GM18858 (cell line): ENCODE measurements around the gene TRPC4.
"Not testable (repeated sequence)": the region's sequence is repeated elsewhere in the genome, so short reads cannot be mapped to it uniquely, and the experiment has no call there.

Experiments used
- ATAC-seq: cut with Tn5 transposase; IDR thresholded peaks from one replicate; pipeline ENCODE4 v1.9.1; 2021; ENCODE audit not compliant: unreplicated experiment

TRPC4 gene

DNA sequence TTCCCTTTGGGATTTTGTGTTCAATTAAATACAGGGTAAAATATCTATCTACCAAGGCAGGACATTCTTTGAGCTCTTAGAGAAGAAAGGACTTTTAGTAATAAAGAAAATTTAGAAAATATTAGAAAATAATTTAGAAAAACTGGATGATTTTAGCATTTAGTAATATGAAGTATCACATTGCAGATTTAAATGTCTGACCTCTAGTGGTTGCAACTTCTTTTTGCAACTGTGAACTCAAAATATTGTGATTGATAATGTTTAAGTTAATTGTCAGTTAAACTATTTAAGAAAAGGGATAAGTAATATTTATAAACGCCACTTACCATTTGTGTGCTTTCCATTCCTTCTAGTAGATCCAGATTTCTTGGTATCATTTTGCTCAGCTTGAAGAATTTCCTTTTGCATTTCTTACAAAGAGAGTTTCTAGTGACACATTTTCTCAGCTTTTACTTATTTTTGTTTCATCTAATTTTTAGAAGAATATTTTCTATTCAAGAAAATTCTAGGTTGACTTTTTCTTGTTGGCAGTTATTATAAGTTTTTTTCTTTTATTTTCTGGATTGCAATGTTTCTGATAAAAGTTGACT, 260.7 kb downstream of the TRPC4 start:
- ATAC-seq, result no peak

DNA sequence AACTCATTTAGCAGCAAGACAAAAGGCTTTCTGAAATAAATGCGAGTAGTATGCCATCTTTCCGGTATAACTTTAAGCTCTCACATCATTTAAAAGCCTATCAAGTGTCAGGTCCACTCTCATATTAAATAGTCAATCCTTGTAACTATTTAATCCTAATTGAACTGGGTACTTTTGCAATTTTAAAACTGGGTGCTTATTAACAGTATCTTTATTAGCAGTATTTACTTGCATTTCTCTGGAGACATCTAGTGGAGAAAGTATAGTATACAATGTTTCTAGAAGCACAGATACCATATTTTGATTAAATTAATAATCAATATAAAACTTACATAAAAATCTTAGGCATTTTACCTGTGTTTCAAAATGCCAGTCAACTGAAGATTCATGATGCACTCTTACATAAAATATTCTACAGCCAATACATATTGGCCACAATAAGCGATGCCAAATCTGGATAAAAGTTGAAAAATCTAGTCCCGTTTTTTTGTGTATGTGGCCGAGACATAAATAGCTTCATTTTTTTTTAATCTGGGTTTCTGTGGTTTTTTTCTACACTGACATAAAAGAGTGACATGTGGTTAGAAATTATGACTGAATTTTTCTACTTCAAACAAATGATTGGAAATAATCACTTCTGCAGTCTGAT, 266.7 kb downstream of the TRPC4 start:
- no peak for ATAC-seq

DNA sequence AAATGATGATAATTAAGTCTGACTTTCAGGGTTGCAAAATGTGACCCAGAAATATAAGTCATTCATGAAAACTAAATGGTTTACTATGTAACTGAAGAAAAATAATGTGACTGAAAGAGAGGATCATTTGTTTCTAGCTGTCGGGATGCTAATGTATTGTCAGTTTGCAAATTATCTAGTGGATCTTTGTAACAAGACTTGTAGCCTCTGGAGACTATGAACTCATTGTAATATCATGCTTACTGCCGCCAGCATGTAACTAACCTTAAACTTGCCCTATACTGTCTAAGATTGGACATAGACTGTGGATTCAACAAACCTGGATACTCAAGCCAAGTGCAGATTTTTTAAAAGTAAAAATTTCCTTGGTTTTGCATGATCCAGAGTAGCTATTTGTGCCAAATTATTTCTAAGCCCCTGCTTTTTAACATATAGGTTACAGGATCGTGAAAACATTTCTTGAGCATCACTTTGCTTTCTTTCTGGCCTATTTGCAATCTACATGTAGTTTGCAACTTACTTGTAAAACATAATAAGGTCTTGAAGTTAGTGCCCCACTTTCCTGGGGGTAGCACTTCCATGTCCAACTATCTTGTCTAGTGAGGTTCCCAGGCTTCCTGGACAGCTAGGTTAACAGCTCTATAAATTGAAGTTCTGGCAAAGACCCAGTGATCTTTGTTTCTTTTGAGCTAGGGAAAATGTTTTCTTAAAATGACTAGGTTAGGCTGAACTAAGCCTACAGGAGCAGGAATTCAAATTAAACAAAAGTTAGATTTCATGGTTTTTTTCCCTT, 267.7 kb downstream of the TRPC4 start:
- ATAC-seq, result no peak

DNA sequence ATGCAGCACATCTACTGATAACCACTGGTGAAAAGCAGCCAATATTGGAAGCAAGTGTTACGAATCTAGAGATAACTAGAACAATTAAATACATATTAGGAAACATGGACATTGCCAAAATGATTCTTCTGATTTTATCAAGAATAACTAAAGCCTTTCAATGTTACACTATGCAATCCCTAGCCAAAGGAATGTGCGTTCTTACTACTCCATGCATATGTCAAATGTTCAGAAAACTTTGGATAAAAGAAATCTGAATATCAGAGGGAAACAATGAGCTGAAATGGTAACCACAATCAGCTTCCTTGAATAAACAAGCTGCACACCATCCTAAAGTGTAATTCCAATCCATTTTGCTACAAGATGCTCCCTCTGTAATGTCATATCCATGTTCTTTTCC, 270.1 kb downstream of the TRPC4 start:
- no peak for ATAC-seq

DNA sequence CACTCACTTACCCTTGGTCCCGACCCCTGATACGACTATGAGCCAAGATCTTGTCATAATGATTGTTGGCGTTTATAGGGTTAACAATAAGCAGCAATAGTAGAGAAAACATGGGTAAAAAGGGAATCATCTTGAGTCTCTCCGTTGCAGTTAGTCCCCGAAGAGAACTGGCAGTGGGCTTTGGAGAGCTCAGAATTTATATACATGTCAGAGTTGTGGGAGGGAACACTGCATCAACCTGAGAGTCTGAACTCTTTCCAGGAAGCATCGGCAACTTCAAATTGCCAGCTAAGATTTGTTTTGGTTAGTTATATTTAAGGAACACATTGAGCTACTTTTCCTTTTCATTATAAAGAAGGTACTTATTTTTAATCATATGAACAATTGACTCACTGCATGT, 271.0 kb downstream of the TRPC4 start, which contains the start of gene POSTN:
Gene POSTN (minus strand): TSS at position 172 of the 400 bp plus-strand sequence. CDS start 42 bp downstream, at position 130.
- ATAC-seq, result no peak

DNA sequence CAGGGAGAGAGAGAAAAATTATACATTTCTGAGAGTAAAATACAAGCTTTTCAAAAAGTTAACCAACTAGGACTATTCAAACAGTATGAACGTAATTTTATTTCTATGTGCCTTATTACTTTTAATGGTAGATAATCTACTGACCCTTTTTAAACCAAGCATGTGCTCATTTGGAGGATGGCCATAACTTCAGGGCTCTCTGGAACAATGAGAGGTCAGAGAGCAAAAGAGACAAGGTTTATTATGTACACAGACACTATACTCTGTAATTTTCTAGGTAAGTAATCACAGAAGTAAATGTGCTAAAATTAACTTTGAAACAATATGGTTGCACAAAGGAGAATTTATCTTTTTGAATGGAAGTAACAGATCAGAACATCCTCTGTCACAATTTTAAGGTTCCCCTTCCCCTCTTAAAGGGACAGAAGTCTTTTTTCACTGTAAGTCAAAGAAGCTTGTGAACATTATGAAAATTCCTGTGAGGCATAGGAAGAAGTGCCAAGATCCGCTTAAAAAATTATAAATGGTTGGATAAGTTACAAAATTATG, 272.0 kb downstream of the TRPC4 start:
- no peak for ATAC-seq

DNA sequence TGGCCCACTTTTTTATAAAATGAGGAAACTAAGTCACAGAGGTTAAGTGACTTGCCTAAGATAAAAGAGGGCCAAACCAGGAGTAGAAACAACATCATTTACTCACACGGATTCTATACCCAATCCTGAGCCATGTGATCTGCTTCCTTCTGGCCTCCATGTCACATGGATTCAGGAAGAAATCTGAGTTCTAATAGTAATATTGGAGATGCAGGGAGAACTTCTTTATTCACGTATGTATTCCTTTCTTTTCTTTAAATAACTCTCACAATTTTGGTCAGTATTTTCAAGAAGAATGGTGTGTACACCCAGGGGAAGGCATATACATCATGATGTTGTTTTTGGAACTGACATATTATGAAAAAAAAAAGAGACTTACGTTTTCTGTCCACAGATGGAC, 272.8 kb downstream of the TRPC4 start:
- no peak for ATAC-seq

DNA sequence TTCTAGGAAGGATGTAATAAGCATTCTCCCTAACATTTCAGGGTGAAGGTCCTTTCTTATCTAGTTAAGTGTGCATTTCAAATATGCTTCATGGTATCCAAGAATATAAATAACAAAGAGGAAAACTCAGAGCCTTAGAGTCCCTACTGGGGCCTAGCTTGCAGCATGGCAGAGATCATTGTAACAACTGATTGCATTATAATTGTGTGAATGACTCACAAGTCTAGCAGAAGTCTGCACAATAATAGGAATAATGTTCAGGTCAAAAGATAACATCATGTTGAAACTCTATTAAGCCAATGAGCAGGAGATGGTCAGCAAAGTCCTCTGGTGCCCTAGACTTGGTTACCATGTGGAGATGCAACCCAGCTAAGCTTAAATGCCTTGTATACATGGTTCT, 274.4 kb downstream of the TRPC4 start:
- ATAC-seq, result no peak

DNA sequence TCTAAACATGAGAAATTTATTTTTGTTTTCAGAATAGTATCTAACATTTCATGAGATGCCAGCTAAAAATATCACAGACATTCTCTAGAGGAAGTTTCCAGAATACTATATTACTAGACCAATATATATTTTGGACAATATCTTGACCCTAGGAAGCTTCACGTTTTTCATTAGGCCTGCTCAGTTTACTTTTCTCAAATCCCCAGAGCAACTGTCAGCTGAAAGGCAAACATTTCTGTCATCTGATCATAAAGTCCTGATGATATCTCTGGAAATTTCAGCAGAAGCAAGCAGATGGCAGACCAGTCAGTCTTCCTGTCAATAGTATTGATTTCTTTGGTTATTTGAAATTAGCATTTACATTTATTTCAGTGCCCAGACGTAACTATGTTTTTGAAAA, 275.0 kb downstream of the TRPC4 start:
- ATAC-seq, result no peak

DNA sequence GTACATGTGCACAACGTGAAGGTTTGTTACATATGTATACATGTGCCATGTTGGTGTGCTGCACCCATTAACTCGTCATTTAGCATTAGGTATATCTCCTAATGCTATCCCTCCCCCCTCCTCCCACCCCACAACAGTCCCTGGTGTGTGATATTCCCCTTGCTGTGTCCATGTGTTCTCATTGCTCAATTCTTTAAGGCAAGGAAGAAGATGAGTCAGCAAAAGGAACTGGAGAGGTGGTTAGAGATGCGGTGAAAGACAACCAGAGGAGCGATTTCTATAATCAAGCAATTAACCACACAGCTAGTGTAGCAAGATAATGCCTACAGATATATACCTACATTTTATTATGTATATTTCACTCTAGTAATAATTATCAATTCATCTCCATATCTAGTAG, 280.2 kb downstream of the TRPC4 start:
- not testable (repeated sequence) for ATAC-seq

DNA sequence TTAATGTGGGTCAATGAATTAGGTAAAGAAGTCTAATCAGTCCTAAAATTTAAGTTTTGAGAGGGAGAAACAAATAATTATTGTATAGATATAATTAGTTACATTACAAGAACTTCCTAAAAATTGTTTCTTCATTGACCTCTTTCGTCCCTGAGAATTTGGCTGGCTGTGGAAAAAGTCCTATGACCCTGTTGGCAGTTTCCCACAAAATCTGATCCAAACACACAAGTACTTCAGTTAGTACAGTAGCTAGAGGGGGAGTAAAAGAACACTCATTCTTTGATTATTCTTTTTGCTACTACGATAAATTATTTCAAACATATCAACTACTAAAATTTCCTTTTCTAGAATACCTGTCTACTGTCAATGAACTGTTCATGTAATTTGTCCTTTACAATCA, 282.3 kb downstream of the TRPC4 start:
- no peak for ATAC-seq
